NCI-H187 (cell line): ENCODE measurements around the gene SH3BP2.

Experiments used
- DNase-seq, 2 experiments: peaks; one replicate each; lab custom pipeline; 2025; lab: John Stamatoyannopoulos, UW

SH3BP2 gene

GRCh38 chr4:2856266-2856665 lies 63.4 kb downstream of the SH3BP2 start:
- no peak for DNase-seq

- DNase-seq = no peak
These were observed 64.6 kb downstream of the SH3BP2 start for GRCh38 chr4:2857349-2857927.

DNA sequence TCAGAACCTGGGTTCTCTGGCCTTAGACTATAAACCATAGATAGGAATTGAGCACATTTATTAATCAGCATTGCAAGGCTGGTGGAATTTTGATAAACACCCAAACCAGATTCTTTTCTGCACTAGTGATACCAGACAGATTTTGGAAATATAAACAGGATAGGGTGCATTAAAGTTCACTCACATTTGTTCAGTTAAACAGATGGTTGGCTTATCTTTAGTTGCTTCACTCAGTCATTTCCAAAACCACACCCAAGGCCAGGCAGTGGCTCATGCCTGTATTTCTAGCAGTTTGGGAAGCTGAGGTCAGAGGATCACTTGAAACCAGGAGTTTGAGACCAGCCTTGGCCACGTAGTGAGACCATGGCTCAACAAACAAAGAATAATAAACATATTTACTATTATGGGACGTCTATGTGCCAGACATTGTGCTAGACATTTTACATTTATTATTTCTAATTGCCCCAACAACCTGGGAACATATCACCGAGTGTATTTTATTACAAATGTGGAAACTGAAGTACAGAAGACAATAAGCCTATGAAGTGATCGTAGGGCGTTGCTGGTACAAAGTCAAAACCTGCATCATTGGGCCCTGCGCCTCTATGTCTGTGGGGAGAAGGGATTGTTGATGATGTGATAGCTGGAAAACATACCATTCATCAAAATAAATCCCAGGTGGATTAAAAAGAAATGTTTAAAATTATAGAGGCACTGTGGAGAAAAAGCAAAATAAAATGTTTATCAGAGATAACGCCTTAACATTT lies 65.7 kb downstream of the SH3BP2 start:
- DNase-seq = no peak

GRCh38 chr4:2859514-2859913 lies 66.6 kb downstream of the SH3BP2 start:
- DNase-seq = no peak

GRCh38 chr4:2860391-2861348 lies 67.8 kb downstream of the SH3BP2 start:
- no peak for DNase-seq

- no peak for DNase-seq
These were observed 68.9 kb downstream of the SH3BP2 start for GRCh38 chr4:2861631-2862436.

- DNase-seq = no peak
These were observed 69.6 kb downstream of the SH3BP2 start for GRCh38 chr4:2862528-2862927.

GRCh38 chr4:2863649-2864048 lies 70.8 kb downstream of the SH3BP2 start:
- DNase-seq = no peak

- no peak for DNase-seq
These were observed 72.4 kb downstream of the SH3BP2 start for GRCh38 chr4:2865196-2865780.

DNA sequence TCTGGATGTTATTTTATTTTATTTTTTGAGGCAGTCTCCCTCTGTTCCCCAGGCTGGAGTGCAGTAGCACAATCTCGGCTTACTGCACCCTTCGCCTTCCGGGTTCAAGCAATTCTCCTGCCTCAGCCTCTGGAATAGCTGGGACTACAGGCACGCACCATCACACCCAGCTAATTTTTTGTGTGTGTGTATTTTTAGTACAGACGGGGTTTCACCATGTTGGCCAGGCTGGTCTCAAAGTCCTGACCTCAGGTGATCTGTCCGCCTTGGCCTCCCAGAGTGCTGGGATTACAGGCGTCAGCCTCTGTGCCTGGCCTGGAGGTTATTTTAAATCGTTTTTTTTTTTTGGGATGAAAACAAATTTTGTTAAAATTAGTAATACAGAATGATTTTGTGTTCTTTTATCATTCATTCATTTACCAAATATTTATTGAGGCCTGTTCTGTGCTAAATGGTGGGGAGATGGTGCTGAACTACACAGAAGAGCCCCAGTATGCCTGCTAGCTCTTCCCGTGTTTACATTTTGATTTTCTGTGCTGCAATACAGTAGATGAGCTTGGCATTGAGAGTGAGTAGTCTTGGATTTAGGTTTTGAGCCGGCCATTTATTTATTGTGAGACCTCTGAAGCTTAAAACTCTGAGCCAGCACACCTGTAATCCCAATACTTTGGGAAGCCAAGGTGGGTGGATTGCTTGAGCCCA lies 73.4 kb downstream of the SH3BP2 start:
- DNase-seq = no peak

DNA sequence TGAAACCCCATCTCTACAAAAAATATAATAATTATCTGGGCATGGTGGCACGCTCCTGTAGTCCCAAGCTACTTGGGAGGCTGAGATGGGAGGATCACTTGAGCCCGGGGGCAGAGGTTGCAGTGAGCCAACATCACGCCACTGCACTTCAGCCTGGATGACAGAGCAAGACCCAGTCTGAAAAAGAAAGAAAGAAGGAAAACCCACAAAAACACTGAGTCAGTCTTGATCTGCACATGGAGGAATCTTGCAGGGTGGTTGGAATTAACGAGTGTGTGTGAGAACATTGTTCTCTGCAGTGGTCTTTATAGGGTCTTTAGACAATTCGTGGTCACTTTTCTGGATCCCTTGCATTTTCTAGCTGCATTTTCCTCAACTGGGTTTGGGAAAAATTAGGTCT lies 74.0 kb downstream of the SH3BP2 start:
- no peak for DNase-seq

DNA sequence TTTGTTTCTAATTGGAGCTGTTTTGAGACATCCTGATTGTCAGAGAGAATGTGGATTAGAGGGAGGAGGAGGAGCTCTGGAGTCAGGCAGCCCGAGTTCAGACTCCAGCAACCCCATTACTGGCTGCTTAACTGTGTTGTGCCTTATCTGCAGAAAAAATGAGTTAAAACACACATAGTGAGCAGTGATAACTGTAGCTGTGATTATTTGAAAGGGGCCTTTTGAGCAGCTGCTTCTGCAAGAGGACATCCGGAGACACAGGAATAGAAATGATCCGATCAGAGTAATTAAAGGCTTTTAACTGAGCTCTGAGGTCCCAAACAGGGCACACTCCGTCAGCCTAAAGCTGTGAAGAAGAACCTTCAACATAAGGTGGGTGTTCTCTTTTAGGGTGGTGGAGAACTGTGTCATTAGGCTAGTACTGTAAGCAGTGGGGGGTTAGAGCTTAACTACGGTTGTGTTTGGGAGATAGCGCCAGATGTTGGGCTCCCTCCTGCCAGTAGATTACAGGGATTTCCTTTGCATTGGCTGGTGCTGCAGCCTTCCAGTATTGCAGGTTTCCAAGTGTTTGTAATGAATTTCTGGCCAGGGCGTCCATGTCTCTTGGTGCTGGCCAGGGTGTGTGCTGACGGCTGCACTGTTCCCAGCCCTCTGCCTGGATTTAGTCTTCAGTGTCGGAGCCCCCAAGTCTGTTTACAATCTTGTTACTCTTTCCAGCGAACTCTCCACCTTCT lies 75.0 kb downstream of the SH3BP2 start:
- no peak for DNase-seq

DNA sequence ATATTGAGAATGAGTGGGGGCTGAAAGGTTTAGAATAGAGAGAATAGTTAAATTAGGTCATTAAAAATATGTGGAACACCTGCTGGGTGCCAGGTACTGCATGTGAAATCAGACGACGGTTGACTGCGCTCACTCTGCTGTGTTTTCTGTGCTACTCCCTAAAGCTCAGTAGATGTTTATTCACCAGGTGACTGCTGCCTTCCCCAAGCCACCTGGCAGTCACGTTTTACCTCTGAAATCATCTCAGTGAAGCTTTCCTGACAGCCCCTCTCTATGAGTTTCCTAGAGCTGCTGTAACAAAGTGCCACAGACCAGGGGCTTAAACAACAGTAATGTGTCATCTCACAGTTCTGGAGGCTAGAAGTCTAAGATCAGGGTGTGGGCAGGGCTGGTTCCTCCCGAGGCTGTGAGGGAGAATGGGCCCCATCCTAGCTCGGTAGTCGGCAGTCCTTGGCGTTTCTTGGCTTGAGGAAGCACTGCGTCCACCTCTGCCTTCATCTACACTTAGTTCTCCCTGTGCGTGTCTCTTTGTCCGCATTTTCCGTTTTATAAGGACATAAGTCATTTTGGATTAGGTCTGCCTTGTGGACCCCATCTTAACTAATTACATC lies 76.1 kb downstream of the SH3BP2 start:
- no peak for DNase-seq

DNA sequence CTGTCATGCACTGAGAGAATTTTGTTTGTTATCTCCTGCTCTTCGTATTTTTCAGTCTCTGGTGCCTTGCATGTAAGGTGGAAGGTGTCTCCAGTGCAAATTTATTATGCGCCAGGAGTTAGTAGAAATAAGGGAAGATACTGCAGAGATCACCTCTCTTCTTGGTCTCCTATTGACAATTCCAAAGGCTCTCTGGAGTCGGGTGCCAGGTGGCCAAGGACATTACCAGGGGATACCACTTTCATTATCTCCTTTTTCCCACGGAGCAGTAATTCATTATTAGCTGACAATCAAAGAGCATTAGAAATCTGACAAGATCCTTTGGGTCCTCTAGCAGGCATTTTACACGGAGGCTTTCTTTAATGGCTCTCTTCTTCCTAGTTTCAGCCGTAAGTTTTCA lies 76.8 kb downstream of the SH3BP2 start:
- no peak for DNase-seq

DNA sequence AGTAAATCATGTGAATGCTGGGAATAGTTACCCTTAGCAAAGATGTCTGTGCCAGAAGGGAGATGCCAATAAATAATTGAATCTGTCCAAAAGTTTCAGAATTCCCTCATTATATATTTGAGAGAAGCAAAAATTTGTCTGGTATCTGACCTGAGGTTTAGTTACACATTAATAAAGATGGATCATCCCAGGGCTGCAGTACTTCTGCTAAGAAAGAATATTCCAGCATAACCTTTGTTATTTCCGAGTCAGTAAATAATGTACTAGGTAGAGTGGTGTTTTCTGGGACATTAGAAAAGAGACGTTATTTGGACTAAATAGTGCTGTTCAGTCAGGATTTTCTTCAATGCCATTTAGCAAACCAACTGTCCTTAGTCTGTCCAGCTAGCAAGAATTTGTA lies 77.2 kb downstream of the SH3BP2 start:
- DNase-seq = no peak

DNA sequence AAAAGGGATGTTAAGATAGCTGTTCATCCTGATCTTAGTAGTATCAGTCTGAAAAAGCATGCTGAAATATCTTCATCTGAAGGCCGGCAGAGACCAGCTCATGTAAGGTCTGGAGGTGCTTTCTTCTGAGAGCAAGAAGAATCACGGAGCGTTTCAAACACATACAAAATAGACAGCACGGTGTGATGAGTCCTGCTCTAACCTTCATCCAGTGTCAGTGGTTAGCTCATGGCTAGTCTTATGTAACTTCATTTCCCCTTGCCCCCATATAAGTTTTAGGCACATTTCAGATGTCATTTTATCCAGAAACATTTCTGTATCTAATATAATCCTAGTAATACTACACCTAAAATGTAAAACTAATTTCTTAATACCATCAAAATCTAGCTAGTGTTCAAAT lies 78.6 kb downstream of the SH3BP2 start:
- no peak for DNase-seq

DNA sequence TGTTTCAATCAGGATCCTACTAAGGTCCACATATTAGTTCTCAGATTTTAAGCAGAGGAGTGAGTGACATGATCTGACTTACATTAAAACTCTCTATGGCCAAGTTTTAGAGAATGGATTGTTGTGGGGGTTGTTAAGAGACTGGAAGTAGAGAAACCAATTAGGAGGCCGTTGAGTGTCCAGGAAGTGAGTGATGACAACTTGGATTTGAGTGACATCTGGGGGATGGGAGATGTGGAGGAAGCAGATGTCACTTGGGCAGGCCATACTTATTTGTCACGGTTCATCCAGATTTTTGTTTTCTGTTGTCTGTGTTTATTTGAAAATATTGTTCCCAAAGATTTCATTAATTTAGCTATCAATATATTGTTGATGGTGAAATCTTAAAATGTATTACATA lies 79.0 kb downstream of the SH3BP2 start:
- DNase-seq = no peak

- DNase-seq = no peak
These were observed 80.4 kb downstream of the SH3BP2 start for GRCh38 chr4:2873329-2873728.

DNA sequence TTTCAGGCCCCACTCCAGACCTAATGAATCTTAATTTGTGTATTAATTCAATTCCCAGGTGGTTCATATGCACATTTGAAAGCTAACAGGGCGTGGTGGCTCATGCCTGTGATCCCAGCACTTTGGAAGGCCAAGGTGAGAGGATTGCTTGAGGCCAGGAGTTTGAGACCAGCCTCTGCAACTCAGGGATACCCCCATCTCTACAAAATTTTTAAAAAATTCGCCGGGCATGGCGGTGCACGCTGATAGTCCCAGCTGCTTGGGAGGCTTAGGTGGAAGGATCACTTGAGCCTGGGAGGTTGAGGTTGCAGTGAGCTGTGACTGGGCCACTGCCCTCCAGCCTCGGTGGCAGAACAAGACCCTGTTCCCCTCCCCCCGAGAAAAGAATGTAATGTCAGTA lies 82.0 kb downstream of the SH3BP2 start:
- DNase-seq = no peak

DNA sequence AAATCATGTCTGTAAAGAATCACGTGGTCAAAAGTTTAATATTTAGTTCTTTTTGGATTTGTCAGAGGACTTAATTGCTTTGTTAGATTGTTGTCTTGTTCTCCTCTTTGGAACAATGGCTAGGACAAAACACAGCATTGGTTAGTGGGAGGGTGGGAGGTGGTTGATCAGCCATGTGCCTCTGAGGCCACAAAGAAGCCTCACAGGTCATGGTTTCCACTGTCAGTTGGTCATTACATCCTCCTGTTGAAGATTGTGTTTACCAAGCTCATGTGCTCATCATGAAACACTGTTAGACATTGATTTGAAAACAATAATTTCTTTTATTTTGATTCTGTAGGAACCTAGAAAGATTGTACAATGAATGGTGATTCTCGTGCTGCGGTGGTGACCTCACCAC lies 82.7 kb downstream of the SH3BP2 start:
- no peak for DNase-seq
